WERI-Rb-1 (cell line): ENCODE measurements around the gene MRAP.

Experiments
- DNase-seq: peaks from one replicate; pipeline ENCODE4 v3.0.0-alpha.2; 2020
- H3K27ac ChIP-seq: fragments of 250-450 bp; sonication (Bioruptor Pico); 2 replicates; pipeline ENCODE4 v1.5.1; 2020; ENCODE audit warnings: mild to moderate bottlenecking, moderate library complexity
- H3K27me3 ChIP-seq: fragments of 250-450 bp; sonication (Bioruptor Pico); 2 replicates; pipeline ENCODE4 v1.5.1; 2021; ENCODE audit warnings: mild to moderate bottlenecking, low read depth, moderate library complexity; ENCODE audit not compliant: insufficient read depth, severe bottlenecking
- H3K36me3 ChIP-seq: fragments of 250-450 bp; sonication (Bioruptor Pico); 2 replicates; pipeline ENCODE4 v1.5.1; 2020; ENCODE audit warnings: mild to moderate bottlenecking, moderate library complexity
- H3K4me3 ChIP-seq: 2 replicates; pipeline ENCODE4 v1.5.1; 2011; ENCODE audit warnings: low read depth, mild to moderate bottlenecking, control low read depth, low read length
- H3K9me3 ChIP-seq: fragments of 250-450 bp; sonication (Bioruptor Pico); 2 replicates; pipeline ENCODE4 v1.5.1; 2021; ENCODE audit warnings: mild to moderate bottlenecking, moderate library complexity; ENCODE audit not compliant: severe bottlenecking
- TF ChIP-seq, protein P1 (sequence below): IDR thresholded peaks from 2 replicates; pipeline ENCODE4 v1.5.1; 2011; ENCODE audit warnings: low read depth, mild to moderate bottlenecking, control low read depth, inconsistent platforms, low read length

MRAP gene

DNA sequence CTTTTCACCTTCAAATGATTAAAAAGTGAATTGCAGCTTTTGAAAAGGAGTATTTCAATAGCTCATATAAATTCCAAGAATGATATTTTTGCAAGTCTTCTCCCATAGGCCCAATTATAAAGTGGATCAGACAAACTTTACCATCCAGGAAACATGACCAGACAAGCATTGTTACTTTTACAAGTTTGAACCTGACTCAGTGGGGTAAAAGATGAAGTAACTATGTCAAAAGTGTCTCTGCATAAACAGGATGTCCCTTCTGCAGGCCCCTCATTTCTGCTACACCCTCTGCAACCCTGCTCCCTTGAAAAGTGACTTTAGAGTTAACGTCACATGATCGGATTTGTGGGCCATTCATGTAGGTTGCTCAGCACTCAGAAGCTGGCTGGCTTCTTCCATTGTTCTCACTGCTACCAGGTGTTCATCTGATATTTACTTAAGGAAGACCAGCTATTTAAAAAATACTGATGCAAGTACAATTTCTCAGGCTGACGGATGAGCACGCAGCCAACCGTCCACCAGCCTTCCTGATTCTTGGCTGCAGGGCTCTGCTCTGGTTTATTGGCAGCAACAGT, 61.8 kb downstream of the MRAP start:
- peaks cover 76% of the 10 kb centered on the region for H3K36me3 ChIP-seq
- H3K9me3 ChIP-seq, result no peaks in the 10 kb centered on the region
- DNase-seq, result no peak
- H3K4me3 ChIP-seq, result no peak overlapping the region
- H3K27me3 ChIP-seq, result no peaks in the 10 kb centered on the region
- TF ChIP-seq, protein P1, sequence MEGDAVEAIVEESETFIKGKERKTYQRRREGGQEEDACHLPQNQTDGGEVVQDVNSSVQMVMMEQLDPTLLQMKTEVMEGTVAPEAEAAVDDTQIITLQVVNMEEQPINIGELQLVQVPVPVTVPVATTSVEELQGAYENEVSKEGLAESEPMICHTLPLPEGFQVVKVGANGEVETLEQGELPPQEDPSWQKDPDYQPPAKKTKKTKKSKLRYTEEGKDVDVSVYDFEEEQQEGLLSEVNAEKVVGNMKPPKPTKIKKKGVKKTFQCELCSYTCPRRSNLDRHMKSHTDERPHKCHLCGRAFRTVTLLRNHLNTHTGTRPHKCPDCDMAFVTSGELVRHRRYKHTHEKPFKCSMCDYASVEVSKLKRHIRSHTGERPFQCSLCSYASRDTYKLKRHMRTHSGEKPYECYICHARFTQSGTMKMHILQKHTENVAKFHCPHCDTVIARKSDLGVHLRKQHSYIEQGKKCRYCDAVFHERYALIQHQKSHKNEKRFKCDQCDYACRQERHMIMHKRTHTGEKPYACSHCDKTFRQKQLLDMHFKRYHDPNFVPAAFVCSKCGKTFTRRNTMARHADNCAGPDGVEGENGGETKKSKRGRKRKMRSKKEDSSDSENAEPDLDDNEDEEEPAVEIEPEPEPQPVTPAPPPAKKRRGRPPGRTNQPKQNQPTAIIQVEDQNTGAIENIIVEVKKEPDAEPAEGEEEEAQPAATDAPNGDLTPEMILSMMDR, result no peak
- H3K27ac ChIP-seq, result no peak overlapping the region
